ENCODE results near the gene SIRT6.

DNA sequence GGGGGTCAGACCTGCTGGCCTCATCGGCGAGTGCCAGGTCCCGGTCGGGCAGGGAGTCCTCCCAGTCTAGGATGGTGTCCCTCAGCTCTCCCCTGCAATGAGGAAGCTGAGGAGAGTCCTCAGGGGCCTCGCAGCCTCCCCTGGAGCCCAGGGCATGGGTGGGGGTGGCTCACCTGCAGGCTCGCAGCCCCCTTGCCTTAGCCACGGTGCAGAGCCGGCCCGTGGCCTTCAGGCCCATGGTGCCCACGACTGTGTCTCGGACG is 6.8 kb downstream of the SIRT6 start:
- no peak for TF ChIP-seq EZH2 (IDR thresholded peaks at IDR 0.05; ENCODE audit: low read length, unreplicated experiment)
- no peak for TF ChIP-seq EZH2phosphoT487 (IDR thresholded peaks at IDR 0.05; ENCODE audit: borderline replicate concordance, low read length)

Measured in PC-3 (cell line).